ENCODE data around the gene ADCY5. TPM values are rescaled to one million over a fixed set of nuclear protein-coding genes. Genes with fewer than 3 reads are reported as not detected.

ADCY5 gene
- polyA plus RNA-seq, 1 experiment = 0.21 TPM

DNA sequence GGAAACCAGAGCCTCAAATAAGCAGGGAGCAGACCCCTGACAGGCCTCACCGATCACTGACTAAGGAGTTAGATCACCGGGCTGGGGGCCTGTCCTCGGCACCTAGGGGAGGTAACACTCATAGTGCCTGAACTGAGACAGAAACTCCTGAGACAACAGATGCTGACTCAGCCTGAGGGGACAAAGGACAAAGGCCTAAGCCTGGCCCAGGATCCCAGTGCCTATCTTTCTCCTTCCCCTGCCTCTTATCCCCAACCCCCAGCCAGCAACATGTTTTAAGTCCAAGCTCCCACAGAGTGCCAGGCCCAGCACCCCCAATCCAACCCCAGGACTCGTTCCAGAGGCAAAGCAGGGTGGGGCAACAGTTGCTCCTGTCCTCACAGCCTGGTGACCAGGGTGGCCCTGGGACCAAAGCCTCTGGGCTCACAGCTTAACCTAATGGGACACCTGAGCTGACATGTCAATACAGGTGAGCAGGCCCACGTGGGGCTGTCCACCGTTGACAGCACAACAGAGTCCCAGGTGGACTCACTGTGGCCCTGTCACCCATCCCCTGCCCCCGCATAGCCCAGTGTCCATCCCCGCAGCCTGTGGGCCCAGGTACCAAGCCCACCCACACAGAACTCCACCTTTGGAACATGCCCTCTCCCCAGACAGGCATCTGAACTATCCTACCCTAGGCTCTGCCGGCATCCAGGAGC, 37.4 kb downstream of the ADCY5 start:
- TF ChIP-seq, protein P1, sequence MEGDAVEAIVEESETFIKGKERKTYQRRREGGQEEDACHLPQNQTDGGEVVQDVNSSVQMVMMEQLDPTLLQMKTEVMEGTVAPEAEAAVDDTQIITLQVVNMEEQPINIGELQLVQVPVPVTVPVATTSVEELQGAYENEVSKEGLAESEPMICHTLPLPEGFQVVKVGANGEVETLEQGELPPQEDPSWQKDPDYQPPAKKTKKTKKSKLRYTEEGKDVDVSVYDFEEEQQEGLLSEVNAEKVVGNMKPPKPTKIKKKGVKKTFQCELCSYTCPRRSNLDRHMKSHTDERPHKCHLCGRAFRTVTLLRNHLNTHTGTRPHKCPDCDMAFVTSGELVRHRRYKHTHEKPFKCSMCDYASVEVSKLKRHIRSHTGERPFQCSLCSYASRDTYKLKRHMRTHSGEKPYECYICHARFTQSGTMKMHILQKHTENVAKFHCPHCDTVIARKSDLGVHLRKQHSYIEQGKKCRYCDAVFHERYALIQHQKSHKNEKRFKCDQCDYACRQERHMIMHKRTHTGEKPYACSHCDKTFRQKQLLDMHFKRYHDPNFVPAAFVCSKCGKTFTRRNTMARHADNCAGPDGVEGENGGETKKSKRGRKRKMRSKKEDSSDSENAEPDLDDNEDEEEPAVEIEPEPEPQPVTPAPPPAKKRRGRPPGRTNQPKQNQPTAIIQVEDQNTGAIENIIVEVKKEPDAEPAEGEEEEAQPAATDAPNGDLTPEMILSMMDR (IDR thresholded peaks at IDR 0.05; ENCODE audit: insufficient read depth, low read depth, low read length) = no peak
- no peak for DNase-seq (ENCODE audit: low read depth)
- CTCF ChIA-PET = interaction anchor here (1.0 to 1.7 kb wide), 3 partner anchors 20 to 78 kb away, joined by 3 to 4 read pairs (median 3); no protein-coding TSS in a partner anchor
- POLR2A ChIA-PET = no interaction called here
- Histone ChIP-seq H3K27me3 (ENCODE audit: control insufficient read depth, insufficient read depth, low read length) (peaks cover 41% of the 10 kb centered on the region), H3K4me3 (ENCODE audit: low read depth, low read length) (no peak overlapping the region), H3K36me3 (ENCODE audit: control insufficient read depth, insufficient read depth, low read length) (no peaks in the 10 kb centered on the region)

DNA sequence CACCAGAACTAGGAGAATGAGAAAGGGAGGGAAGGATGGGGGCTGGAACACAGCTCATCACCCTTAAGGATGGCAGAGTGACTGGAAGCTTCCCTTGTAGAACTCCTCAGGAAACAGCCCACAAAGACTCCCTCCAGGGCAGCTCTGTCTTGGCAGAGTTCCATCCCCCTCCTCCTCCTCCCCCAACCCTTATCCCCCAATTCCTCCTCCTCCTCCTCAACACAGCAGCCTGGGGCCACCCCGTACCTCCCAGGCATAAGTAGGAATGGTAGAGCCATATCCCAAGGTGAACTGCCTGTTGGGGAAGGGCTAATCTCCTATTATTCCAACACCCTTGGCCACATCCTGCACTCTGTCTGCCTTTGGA, 38.8 kb downstream of the ADCY5 start:
- Histone ChIP-seq H3K36me3 (ENCODE audit: control insufficient read depth, insufficient read depth, low read length) (no peaks in the 10 kb centered on the region), H3K4me3 (ENCODE audit: low read depth, low read length) (no peak overlapping the region), H3K27me3 (ENCODE audit: control insufficient read depth, insufficient read depth, low read length) (peaks cover 32% of the 10 kb centered on the region)
- ChIA-PET CTCF (interaction anchor here (0.7 to 1.0 kb wide), 2 partner anchors 68 to 79 kb away, joined by 3 read pairs; no protein-coding TSS in a partner anchor), POLR2A (no interaction called here)
- TF ChIP-seq, protein P1 (IDR thresholded peaks at IDR 0.05; ENCODE audit: insufficient read depth, low read depth, low read length) = no peak
- no peak for DNase-seq (ENCODE audit: low read depth)

DNA sequence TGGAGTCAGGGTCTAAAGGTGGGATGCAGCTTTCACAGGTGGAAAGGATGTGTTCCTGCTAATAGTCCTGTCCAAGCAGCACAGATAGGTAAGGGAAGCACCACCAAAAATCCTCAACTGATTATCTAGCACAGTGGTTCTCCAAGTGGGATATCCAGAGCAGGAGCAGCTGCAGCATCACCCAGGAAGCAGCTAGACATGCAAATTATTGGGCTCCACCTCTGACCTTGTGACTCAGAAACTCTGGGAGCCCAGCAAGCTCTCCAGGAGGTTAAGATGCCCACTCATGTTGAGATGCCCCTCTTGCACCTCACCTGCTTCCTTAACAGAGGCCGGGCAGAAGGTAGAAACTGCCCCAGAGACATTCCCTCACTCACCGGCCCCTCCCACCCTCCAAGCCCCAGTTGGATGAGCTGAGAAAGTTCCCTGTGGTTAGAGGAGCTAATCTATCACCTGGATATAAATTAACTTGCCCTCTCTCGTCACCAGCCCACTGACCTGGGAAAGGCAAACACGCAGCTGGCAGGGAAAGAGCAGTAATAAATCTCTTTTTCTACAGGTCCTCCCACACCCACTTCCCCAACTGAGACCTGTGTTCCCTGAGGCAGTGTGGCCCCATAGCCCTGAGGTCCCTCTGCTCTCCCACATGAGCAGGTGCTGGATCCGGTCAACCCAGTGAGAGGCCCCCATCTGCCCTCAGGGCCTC, 39.3 kb downstream of the ADCY5 start:
- POLR2A ChIA-PET = no interaction called here
- no peak for DNase-seq (ENCODE audit: low read depth)
- no peaks in the 10 kb centered on the region for H3K36me3 ChIP-seq (ENCODE audit: control insufficient read depth, insufficient read depth, low read length)
- CTCF ChIA-PET = interaction anchor here (0.7 to 1.0 kb wide), 2 partner anchors 68 to 80 kb away, joined by 3 read pairs; no protein-coding TSS in a partner anchor
- TF ChIP-seq, protein P1 (IDR thresholded peaks at IDR 0.05; ENCODE audit: insufficient read depth, low read depth, low read length) = no peak
- H3K27me3 ChIP-seq (ENCODE audit: control insufficient read depth, insufficient read depth, low read length) = peaks cover 33% of the 10 kb centered on the region
- H3K4me3 ChIP-seq (ENCODE audit: low read depth, low read length) = no peak overlapping the region

DNA sequence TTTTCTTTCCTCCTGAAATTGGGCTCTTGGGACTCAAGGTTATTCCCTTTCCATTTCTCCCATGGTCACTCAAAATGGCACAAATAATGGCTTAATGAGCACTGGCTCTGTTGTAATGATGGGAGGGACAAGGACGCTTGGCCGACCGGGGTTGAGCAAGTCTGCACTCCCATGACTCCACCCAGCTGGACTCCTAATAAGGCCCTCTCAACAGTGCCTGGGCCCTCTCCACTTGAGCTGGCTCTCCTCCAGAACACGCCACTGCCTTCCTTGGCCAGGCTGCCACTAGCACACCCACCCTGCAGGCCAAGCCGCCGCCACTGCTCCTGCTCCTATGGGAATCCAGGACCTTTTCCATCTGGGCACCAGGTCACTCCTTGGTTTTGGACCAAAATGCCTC, 42.3 kb downstream of the ADCY5 start:
- no peak for DNase-seq (ENCODE audit: low read depth)
- peaks cover 19% of the 10 kb centered on the region for H3K27me3 ChIP-seq (ENCODE audit: control insufficient read depth, insufficient read depth, low read length)
- H3K36me3 ChIP-seq (ENCODE audit: control insufficient read depth, insufficient read depth, low read length) = no peaks in the 10 kb centered on the region
- H3K4me3 ChIP-seq (ENCODE audit: low read depth, low read length) = no peak overlapping the region
- TF ChIP-seq, protein P1 (IDR thresholded peaks at IDR 0.05; ENCODE audit: insufficient read depth, low read depth, low read length) = no peak
- CTCF ChIA-PET = no interaction called here
- POLR2A ChIA-PET = no interaction called here

DNA sequence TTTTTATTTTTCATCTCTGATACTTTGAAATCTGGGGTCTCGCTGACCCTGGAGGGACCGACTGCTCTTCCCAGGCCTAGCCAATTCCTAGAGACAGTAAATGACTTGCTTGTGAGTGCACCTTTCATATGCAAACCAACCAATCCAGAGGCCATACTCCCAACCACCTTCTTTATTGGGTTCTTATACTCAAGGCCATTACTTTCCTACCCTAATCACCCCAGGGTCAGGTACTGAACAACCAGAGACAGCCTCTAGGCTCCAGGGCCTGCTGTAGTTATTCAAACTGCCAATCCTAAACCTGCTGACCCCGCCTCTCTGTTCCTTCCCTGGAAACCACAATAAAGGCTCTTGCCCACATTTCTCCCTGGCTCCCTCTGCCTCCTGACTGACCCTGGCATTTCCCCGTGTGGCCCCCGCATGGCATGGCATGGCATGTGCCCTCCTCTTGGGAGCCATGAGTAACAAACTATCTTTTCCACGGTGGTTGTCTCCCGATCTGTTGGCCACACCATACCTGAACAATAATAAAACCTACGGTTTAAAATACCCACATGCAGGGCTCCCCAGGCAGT, 42.9 kb downstream of the ADCY5 start:
- ChIA-PET CTCF (no interaction called here), POLR2A (no interaction called here)
- DNase-seq (ENCODE audit: low read depth) = no peak
- TF ChIP-seq, protein P1 (IDR thresholded peaks at IDR 0.05; ENCODE audit: insufficient read depth, low read depth, low read length) = no peak
- H3K27me3 ChIP-seq (ENCODE audit: control insufficient read depth, insufficient read depth, low read length) = peaks cover 20% of the 10 kb centered on the region
- H3K36me3 ChIP-seq (ENCODE audit: control insufficient read depth, insufficient read depth, low read length) = no peaks in the 10 kb centered on the region
- no peak overlapping the region for H3K4me3 ChIP-seq (ENCODE audit: low read depth, low read length)
